Naive B cell (primary cell): ENCODE data around the gene GPRC6A. TPM values are rescaled to one million over a fixed set of nuclear protein-coding genes. Genes with fewer than 3 reads are reported as not detected.

Experiments used
- ATAC-seq, 2 donors: fragments of 150-1000 bp; cut with Tn5 transposase; 2 replicates each; pipeline ENCODE4 v1.10.0; 2021; ENCODE audit warnings: low read depth in 2 of 2, mild to moderate bottlenecking in 2 of 2, moderate library complexity in 2 of 2
- DNase-seq: peaks from one replicate; pipeline ENCODE4 v3.0.0; 2022
- H3K27ac Mint-ChIP-seq, 6 donors: one replicate each; pipeline ENCODE4 v1.8.0; 2020 to 2022; ENCODE audit warnings: mild to moderate bottlenecking in 6 of 6, mixed read lengths in 6 of 6, moderate library complexity in 5 of 6, inconsistent platforms in 2 of 6
- H3K27me3 Mint-ChIP-seq, 3 donors: one replicate each; pipeline ENCODE4 v1.8.0; 2021 to 2022; ENCODE audit warnings: mixed read lengths in 3 of 3, mild to moderate bottlenecking in 1 of 3
- H3K36me3 Mint-ChIP-seq, 2 donors: one replicate each; pipeline ENCODE4 v1.8.0; 2020 to 2022; ENCODE audit warnings: mixed read lengths in 2 of 2, inconsistent platforms in 1 of 2, mild to moderate bottlenecking in 1 of 2
- H3K4me1 Mint-ChIP-seq, 3 donors: one replicate each; pipeline ENCODE4 v1.8.0; 2020 to 2022; ENCODE audit warnings: mixed read lengths in 3 of 3, inconsistent platforms in 1 of 3, mild to moderate bottlenecking in 1 of 3, moderate library complexity in 1 of 3
- H3K4me3 Mint-ChIP-seq, 8 donors: one replicate each; pipeline ENCODE4 v1.8.0; 2020 to 2022; ENCODE audit warnings: mild to moderate bottlenecking in 8 of 8, mixed read lengths in 8 of 8, moderate library complexity in 8 of 8, inconsistent platforms in 2 of 8
- H3K9me3 Mint-ChIP-seq, 7 donors: one replicate each; pipeline ENCODE4 v1.8.0; 2020 to 2022; ENCODE audit warnings: mixed read lengths in 7 of 7, mild to moderate bottlenecking in 5 of 7, inconsistent platforms in 2 of 7, moderate library complexity in 1 of 7
- polyA plus RNA-seq, 6 donors: library from polyadenylated mRNA; unstranded; fragments of 300-500 nt; fragmentation: Illumina TruSeq; gene quantifications; one replicate each; pipeline ENCODE4 v1.2.3, GENCODE V29; 2021; ENCODE audit warnings: low read depth in 6 of 6

GPRC6A gene
- polyA plus RNA-seq, result not detected

- Mint-ChIP-seq H3K4me3 (no peak within 1 kb of the TSS), H3K4me1 (no peaks in the 10 kb centered on the region), H3K27me3 (peaks cover 0 to 6% (median 0%) of the 10 kb centered on the region in 3 donors), H3K27ac (no peak within 1 kb of the TSS), H3K36me3 (peaks cover 0 to 4% of the 10 kb centered on the region in 2 donors), H3K9me3 (peaks cover 0 to 13% (median 6%) of the 10 kb centered on the region in 7 donors)
- no peak for DNase-seq
- ATAC-seq, result no peak
Observed at GRCh38 chr6:116828983-116829382, at the start of gene GPRC6A. Gene GPRC6A (minus strand): TSS chr6:116829083. CDS start chr6:116829013, 70 bp downstream.

- peaks cover 8 to 15% (median 10%) of the 10 kb centered on the region in 3 donors for H3K4me1 Mint-ChIP-seq
- DNase-seq (no peak), ATAC-seq (no peak)
- H3K27me3 Mint-ChIP-seq, result peaks cover 28 to 35% (median 31%) of the 10 kb centered on the region in 3 donors
- H3K36me3 Mint-ChIP-seq, result peaks cover 0 to 7% of the 10 kb centered on the region in 2 donors
- H3K9me3 Mint-ChIP-seq, result peaks cover 0 to 16% (median 3%) of the 10 kb centered on the region in 7 donors
- H3K27ac Mint-ChIP-seq, result no peak overlapping the region
- peak overlapping the region in 3 of 8 donors; percentile 17 to 47 (median 41) for H3K4me3 Mint-ChIP-seq
Observed at GRCh38 chr6:116877743-116878142, 48.9 kb upstream of the GPRC6A start.

- Mint-ChIP-seq H3K36me3 (peaks cover 0 to 7% of the 10 kb centered on the region in 2 donors), H3K27me3 (peaks cover 26 to 41% (median 36%) of the 10 kb centered on the region in 3 donors), H3K4me1 (peaks cover 8 to 15% (median 10%) of the 10 kb centered on the region in 3 donors), H3K27ac (no peak within 1 kb of the TSS), H3K4me3 (peak within 1 kb of the TSS in 7 of 8 donors; percentile 42 to 88 (median 71)), H3K9me3 (peaks cover 0 to 22% (median 4%) of the 10 kb centered on the region in 7 donors)
- ATAC-seq (no peak), DNase-seq (no peak)
Observed at GRCh38 chr6:116876635-116877611, 48.0 kb upstream of the GPRC6A start, which contains the start of gene RFX6. Gene RFX6 (plus strand): TSS chr6:116877242. CDS start chr6:116877276, 34 bp downstream.

- peaks cover 26 to 41% (median 36%) of the 10 kb centered on the region in 3 donors for H3K27me3 Mint-ChIP-seq
- H3K27ac Mint-ChIP-seq, result no peak overlapping the region
Observed at GRCh38 chr6:116876107-116876506, 47.2 kb upstream of the GPRC6A start.

GRCh38 chr6:116872771-116873170, 43.9 kb upstream of the GPRC6A start:
- peaks cover 0 to 7% of the 10 kb centered on the region in 2 donors for H3K36me3 Mint-ChIP-seq
- H3K27me3 Mint-ChIP-seq, result peaks cover 29 to 46% (median 36%) of the 10 kb centered on the region in 3 donors
- peaks cover 2 to 33% (median 8%) of the 10 kb centered on the region in 7 donors for H3K9me3 Mint-ChIP-seq
- no peak overlapping the region for H3K27ac Mint-ChIP-seq
- DNase-seq (no peak), ATAC-seq (no peak)
- H3K4me1 Mint-ChIP-seq, result peaks cover 8 to 14% (median 10%) of the 10 kb centered on the region in 3 donors
- H3K4me3 Mint-ChIP-seq, result peak overlapping the region in 1 of 8 donors; percentile 54

More at GRCh38 chr6:116876107-116876506, 47.2 kb upstream of the GPRC6A start:
- ATAC-seq (no peak), DNase-seq (no peak)
- Mint-ChIP-seq H3K4me1 (peaks cover 8 to 15% (median 10%) of the 10 kb centered on the region in 3 donors), H3K9me3 (peaks cover 2 to 29% (median 6%) of the 10 kb centered on the region in 7 donors), H3K4me3 (peak overlapping the region in 4 of 8 donors; percentile 68 to 81 (median 72)), H3K36me3 (peaks cover 0 to 7% of the 10 kb centered on the region in 2 donors)

- Mint-ChIP-seq H3K4me3 (no peak overlapping the region), H3K27me3 (peaks cover 5 to 9% (median 5%) of the 10 kb centered on the region in 3 donors), H3K9me3 (peaks cover 0 to 15% (median 3%) of the 10 kb centered on the region in 7 donors), H3K36me3 (no peaks in the 10 kb centered on the region), H3K27ac (no peak overlapping the region), H3K4me1 (no peaks in the 10 kb centered on the region)
- DNase-seq (no peak), ATAC-seq (no peak)
Observed at GRCh38 chr6:116866281-116866871, 37.5 kb upstream of the GPRC6A start.

GRCh38 chr6:116859264-116859663, 30.4 kb upstream of the GPRC6A start:
- no peak overlapping the region for H3K4me3 Mint-ChIP-seq
- no peaks in the 10 kb centered on the region for H3K27me3 Mint-ChIP-seq
- no peak for DNase-seq

GRCh38 chr6:116858060-116858459, 29.2 kb upstream of the GPRC6A start:
- DNase-seq, result no peak
- Mint-ChIP-seq H3K27me3 (no peaks in the 10 kb centered on the region), H3K9me3 (peaks cover 21 to 62% (median 34%) of the 10 kb centered on the region in 7 donors), H3K4me1 (no peaks in the 10 kb centered on the region), H3K4me3 (no peak overlapping the region), H3K36me3 (peaks cover 0 to 19% of the 10 kb centered on the region in 2 donors), H3K27ac (no peak overlapping the region)
- ATAC-seq, result no peak

More at GRCh38 chr6:116859264-116859663, 30.4 kb upstream of the GPRC6A start:
- H3K4me1 Mint-ChIP-seq, result no peaks in the 10 kb centered on the region
- no peak for ATAC-seq
- H3K9me3 Mint-ChIP-seq, result peaks cover 16 to 54% (median 30%) of the 10 kb centered on the region in 7 donors
- peaks cover 0 to 13% of the 10 kb centered on the region in 2 donors for H3K36me3 Mint-ChIP-seq
- no peak overlapping the region for H3K27ac Mint-ChIP-seq

- ATAC-seq (no peak), DNase-seq (no peak)
- Mint-ChIP-seq H3K4me1 (no peaks in the 10 kb centered on the region), H3K27me3 (peaks cover 5 to 21% (median 12%) of the 10 kb centered on the region in 3 donors), H3K4me3 (no peak overlapping the region), H3K9me3 (peaks cover 0 to 11% (median 2%) of the 10 kb centered on the region in 7 donors), H3K27ac (no peak overlapping the region), H3K36me3 (peaks cover 0 to 4% of the 10 kb centered on the region in 2 donors)
Observed at GRCh38 chr6:116847227-116847626, 18.3 kb upstream of the GPRC6A start.

GRCh38 chr6:116842459-116842858, 13.6 kb upstream of the GPRC6A start:
- no peaks in the 10 kb centered on the region for H3K36me3 Mint-ChIP-seq
- peaks cover 0 to 4% (median 0%) of the 10 kb centered on the region in 3 donors for H3K27me3 Mint-ChIP-seq

GRCh38 chr6:116840091-116840490, 11.2 kb upstream of the GPRC6A start:
- DNase-seq, result no peak

More at GRCh38 chr6:116842459-116842858, 13.6 kb upstream of the GPRC6A start:
- no peak for ATAC-seq
- H3K4me1 Mint-ChIP-seq, result no peaks in the 10 kb centered on the region
- H3K27ac Mint-ChIP-seq, result no peak overlapping the region
- H3K4me3 Mint-ChIP-seq, result no peak overlapping the region
- DNase-seq, result no peak
- H3K9me3 Mint-ChIP-seq, result peaks cover 0 to 5% (median 0%) of the 10 kb centered on the region in 7 donors

GRCh38 chr6:116836606-116837342, 7.9 kb upstream of the GPRC6A start:
- Mint-ChIP-seq H3K27me3 (peaks cover 4 to 22% (median 12%) of the 10 kb centered on the region in 3 donors), H3K36me3 (no peaks in the 10 kb centered on the region), H3K9me3 (peaks cover 0 to 7% (median 2%) of the 10 kb centered on the region in 7 donors), H3K4me1 (no peaks in the 10 kb centered on the region), H3K4me3 (no peak overlapping the region), H3K27ac (no peak overlapping the region)
- ATAC-seq, result no peak
- DNase-seq, result no peak

More at GRCh38 chr6:116840091-116840490, 11.2 kb upstream of the GPRC6A start:
- Mint-ChIP-seq H3K27me3 (peaks cover 4 to 8% (median 6%) of the 10 kb centered on the region in 3 donors), H3K4me1 (no peaks in the 10 kb centered on the region), H3K9me3 (peaks cover 0 to 5% (median 0%) of the 10 kb centered on the region in 7 donors), H3K36me3 (no peaks in the 10 kb centered on the region), H3K4me3 (no peak overlapping the region), H3K27ac (no peak overlapping the region)
- no peak for ATAC-seq
